NCI-H2081 treated with DMSO at 0.1 percent for 48 hours (cell line): ENCODE data around the gene MITD1.
"Not testable (repeated sequence)": the region's sequence is repeated elsewhere in the genome, so short reads cannot be mapped to it uniquely, and the experiment has no call there.

Source experiments
- DNase-seq: peaks from one replicate; lab custom pipeline; 2025; lab: John Stamatoyannopoulos, UW

Gene MITD1

GRCh38 chr2:99180755-99181623 is at the start of gene MITD1, which contains the start of gene MRPL30:
TSS of gene MITD1 (minus strand) at chr2:99181058. CDS start at chr2:99180981, 77 bp downstream.
TSS of gene MRPL30 (plus strand) at chr2:99181184. CDS start at chr2:99186204, 5,020 bp downstream.
- peak; percentile 80 for DNase-seq

DNA sequence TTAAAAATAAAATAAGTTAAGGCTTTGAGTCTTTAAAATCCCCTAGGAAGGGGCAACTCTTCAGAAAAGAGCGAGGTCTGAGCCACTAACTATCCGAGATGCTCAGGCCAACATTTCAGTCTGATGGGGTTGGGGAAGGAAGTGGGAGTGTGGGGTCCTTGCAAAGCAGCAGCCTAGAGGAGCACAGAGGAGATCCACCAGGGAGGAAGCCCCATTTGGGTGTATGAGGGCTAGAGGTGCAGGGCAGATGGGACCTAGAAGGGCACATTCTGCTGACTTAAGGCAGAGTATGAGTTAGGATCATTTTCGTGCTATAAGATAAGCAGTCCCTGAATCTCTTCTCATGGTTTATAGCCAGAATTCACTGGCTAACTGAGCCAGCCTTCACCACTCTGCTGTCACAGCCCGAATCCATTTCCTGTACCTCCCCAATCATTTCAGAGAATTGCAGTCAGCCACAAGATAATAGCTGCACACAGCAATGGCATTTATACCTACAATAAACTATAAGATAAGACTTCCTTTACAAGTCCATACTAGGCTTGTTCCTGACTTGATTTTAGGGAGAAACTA is 37.2 kb upstream of the MITD1 start:
- no peak for DNase-seq

DNA sequence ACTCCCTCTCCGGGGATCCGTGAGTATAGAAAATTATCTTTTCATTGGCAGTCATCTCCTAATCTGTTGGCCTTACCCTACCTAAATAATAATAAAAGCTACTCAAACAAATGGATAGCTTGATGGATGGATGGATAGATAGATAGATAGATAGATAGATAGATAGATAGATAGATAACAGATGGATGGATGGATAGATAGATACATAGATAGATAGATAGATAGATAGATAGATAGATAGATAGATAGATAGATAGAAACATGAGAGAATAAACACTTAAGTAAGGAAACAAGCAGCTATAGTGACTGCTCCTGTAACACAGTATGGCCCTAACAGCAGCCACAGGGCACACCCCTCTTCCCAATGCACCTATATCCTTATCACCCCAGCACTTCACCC is 35.2 kb upstream of the MITD1 start:
- no peak for DNase-seq

GRCh38 chr2:99205491-99205890 is 24.6 kb upstream of the MITD1 start:
- DNase-seq, result no peak

- DNase-seq, result no peak
Measured at GRCh38 chr2:99201959-99202678, 21.3 kb upstream of the MITD1 start.

DNA sequence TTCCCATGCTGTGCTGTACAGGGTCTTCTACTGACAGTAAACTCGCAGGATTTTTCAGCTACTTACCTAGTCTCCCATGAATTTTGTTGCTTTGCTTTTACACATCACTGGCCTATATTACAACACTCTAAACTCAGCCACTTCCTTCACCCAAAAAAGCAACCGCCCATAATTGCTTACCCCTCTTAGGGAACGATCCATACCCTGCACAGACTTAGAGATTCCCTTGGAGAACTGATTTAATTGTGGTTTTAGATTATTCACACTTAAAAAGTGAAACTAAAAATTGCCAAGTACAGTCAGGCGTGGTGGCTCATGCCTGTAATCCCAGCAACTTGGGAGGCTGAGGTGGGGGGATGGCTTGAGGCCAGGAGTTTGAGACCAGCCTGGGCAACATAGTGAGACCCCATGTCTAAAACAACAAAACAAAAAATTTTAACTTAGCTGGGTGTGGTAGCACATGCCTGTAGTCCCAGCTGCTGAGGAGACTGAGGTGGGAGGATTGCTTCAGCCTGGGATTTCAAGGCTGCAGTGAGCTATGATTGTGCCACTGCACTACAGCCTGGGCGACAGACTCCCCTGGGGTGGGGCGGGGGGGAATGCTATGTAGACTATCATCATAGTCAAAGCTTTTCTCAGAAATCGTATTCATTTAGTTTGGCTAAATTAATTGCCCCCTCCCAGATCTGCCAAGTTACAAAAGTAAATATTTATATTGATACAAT is 19.4 kb upstream of the MITD1 start:
- no peak for DNase-seq

DNA sequence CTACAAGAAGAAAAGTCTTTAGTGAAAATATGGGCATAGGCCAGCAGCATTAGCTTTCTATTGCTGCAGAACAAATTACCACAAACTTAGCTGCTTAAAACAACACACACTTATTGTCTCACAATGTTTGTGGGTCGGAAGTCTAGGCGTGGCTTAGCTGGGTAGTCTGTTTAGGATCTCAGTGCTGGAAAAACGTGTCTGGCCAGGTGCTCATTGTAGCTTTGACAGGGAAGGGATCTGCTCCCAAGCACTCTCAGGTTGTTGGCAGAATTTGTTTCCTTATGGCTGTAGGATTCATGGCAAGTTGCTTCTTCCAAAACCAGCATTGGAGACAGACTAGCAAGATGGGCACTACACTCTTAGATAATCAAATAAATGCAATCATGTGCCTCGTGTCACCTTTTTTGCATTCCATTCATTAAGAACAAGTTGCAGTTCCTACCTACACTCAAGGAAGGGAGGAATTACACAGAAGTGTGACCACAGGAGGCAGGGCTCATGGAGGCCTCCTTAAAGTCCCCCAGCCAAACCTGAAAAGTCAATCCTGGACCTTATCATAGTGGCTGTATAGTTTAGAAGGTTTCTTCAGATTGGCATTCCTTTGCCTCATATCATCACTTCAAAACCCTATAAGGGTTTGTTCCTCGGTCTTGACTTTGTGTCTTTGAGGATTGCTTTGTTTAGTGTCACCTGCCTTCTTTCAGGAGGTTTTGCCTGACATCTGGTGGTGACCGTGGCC is 17.4 kb upstream of the MITD1 start:
- no peak for DNase-seq

DNA sequence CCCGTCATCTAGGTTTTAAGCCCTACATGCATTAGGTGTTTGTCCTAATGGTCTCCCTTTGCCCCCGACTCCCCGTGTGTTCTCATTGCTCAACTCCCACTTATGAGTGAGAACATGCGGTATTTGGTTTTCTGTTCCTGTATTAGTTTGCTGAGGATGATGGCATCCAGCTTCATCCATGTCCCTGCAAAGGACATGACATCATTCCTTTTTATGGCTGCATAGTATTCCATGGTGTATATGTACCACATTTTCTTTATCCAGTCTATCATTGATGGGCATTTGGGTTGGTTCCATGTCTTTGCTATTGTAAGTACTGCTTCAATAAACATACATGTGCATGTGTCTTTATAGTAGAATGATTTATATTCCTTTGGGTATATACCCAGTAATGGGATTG is 11.5 kb upstream of the MITD1 start:
- not testable (repeated sequence) for DNase-seq

DNA sequence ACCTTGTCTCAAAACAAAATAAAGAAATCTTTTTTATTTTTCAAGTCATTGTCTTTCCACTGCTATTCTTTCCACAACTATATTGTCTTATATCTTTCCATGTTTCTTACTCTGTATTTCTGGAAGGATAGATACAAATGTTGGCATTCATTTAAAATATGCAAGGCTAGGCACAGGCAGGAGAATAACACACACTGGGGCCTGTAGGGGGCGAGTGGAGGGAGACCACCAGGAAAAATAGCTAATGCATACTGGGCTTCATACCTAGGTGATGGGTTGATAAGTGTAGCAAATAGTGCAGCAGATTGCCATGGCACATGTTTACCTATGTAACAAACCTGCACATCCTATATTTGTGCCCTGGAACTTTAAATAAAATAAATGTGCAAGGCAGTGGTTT is 9.7 kb upstream of the MITD1 start:
- no peak for DNase-seq

DNA sequence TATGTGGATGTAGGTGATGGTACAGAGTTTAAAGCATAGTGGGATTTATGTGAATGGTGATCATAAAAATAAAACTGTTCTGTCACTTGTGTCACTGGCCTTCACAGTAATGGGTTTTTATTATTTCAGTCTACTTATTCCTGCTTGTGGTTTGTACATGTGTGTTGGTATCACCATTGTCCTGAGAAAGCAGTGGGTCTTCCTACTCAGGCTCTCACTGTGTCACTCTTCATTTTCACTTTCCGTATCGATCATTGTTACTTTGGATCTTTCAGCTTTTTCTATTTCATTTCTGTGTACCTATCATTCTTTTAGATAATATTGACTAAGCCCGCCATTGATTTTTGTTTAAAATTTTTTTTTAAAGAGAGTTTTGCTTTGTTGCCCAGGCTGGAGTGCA is 7.5 kb upstream of the MITD1 start:
- DNase-seq, result no peak

GRCh38 chr2:99187011-99187410 is 6.2 kb upstream of the MITD1 start:
- DNase-seq, result no peak

DNA sequence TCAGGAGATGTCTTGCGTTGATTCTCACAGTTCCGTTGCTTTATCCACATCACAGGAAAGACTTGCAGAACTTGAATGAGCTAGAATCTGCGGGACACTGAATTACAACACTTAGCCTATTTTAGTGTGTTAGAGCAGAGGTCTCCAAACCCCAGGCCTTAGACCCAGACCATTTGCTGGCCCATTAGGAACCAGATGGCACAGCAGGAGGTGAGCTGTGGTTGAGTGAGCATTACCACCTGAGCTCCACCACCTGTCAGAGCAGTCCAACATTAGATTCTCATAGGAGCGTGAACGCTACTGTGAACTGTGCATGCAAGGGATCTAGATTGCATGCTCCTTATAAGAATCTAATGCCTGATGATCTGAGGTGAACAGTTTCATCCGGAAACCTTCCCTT is 4.0 kb upstream of the MITD1 start:
- DNase-seq, result no peak

- DNase-seq, result no peak
Measured at GRCh38 chr2:99183025-99183424, 2.2 kb upstream of the MITD1 start.

GRCh38 chr2:99181624-99182000 is 754 bp upstream of the MITD1 start:
- DNase-seq, result no peak

DNA sequence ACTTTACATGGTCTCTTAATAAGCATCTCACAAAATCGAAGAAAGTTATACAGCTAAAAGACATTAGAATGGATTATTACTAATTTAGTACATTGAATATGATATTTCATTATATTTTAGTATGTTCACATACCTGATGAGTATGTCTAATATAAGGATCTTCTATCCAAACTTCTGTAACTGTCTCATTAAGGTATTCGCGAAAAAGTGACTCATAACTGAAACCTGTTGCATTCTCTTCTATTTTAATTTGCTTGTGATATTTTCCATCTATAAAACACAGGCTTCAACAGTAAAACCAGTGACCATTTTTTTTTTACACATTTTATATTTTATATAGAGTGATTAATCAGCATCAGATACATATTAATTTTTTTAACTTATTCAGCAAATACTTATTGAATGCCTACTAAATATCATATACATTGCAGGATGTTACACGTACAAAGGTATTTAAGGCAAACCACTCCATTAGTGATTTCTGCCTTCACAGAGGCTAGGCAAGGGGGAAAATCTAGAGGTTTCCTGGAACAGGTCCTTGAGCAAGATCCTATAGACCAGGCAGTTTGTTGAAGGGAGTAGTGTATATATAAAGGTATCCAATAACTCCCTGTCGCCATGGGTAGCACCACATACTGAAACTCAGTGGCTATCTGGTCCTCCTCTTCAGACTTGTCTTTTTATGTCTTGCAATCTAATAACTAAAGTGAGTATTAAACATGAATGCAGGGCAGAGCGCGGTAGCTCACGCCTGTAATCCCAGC is 9.3 kb downstream of the MITD1 start:
- DNase-seq, result no peak

DNA sequence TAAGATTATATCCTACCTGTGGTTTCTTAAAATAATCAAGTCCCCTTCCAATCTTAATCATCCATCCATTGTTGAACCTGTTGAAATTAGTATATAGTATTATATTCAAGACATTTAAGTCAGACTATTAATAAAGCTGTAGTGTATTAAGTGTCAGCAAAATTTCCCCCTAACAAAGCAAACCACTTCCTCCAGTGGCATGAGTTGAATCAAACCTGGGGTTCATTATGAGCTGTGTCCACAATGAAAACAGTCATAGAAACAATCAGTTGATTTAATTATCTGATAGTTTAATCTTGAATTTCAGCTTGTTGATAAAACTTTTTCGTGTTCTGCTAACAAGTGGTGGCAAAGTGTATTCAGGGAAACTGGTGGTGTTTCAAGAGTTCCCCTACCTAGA is 11.3 kb downstream of the MITD1 start:
- no peak for DNase-seq

DNA sequence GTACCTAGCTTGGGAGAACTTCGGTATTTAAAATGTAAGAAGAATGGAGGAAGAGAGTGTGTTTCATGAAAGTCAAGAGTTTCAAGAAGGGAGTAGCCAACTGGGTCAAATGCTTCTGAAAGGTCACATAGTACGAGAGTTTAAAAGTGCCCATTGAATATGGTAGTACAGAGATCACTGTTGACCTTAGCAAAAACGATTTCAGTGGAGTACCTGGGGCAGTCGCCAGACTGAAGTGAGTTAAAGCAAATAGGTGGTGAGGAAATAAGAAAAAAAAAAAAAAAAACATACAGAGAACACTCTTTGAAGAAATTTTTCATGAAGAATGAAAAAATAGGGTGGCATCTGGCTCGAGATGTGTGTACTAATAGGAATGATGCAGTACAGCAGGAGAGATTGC is 14.6 kb downstream of the MITD1 start:
- no peak for DNase-seq

DNA sequence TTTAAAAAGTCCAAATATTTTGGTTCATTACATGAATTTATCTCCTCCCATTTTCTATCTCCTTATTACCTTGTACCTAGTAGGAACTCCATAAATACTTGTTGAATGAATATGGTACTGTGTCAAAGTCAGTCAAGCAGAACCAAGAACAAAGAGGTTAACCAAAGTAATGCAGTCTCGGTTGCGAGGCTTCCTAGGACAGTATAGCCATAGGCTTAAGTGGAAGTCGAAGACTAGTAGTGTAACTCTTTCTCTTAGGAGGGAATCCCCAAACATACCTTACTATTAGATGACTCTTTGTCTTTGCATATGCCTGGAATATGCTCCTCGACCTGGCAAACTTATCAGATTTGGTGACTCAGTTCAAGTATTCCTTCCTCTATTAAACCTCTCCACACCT is 21.3 kb downstream of the MITD1 start:
- DNase-seq, result no peak

- no peak for DNase-seq
Measured at GRCh38 chr2:99158599-99158998, 22.3 kb downstream of the MITD1 start.

DNA sequence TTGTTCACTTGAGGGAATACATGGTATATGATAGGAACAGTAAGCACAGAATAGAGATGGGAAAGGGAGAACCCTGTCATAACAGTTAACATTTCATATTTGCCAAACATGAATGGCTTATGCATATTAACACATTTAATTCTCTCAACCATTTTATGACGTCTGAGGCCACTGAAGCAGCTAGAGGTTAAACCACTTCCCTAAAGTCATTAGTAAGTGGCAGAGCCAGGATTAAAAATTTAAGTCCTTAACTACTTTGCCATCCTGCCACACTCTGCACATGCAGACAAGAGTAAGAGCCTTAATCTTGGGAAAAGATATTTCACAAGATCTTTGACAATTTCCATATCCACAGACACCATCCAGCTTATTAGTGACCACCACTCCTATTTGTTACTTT is 24.0 kb downstream of the MITD1 start:
- DNase-seq, result no peak
